Keratinocyte (primary cell): ENCODE results near the gene KLHL9.

Source experiments
- EZH2 ChIP-seq: IDR thresholded peaks from one replicate; pipeline ENCODE4 v1.6.1; 2012; ENCODE audit warnings: inconsistent platforms, mild to moderate bottlenecking, low read length, moderate library complexity
- TF ChIP-seq, protein P1 (sequence below), 3 experiments: IDR thresholded peaks in 1 of 3; conservative IDR thresholded peaks in 1 of 3; optimal IDR thresholded peaks in 1 of 3; 2 replicates in 2 of 3; 3 replicates in 1 of 3; pipeline versions ENCODE3 to v1.5.1; 2011; ENCODE audit warnings: low read length in 3 of 3, mild to moderate bottlenecking in 3 of 3, moderate library complexity in 2 of 3, control low read depth in 1 of 3, inconsistent platforms in 1 of 3; ENCODE audit not compliant: insufficient read depth in 2 of 3; ENCODE audit errors: extremely low read depth in 1 of 3

DNA sequence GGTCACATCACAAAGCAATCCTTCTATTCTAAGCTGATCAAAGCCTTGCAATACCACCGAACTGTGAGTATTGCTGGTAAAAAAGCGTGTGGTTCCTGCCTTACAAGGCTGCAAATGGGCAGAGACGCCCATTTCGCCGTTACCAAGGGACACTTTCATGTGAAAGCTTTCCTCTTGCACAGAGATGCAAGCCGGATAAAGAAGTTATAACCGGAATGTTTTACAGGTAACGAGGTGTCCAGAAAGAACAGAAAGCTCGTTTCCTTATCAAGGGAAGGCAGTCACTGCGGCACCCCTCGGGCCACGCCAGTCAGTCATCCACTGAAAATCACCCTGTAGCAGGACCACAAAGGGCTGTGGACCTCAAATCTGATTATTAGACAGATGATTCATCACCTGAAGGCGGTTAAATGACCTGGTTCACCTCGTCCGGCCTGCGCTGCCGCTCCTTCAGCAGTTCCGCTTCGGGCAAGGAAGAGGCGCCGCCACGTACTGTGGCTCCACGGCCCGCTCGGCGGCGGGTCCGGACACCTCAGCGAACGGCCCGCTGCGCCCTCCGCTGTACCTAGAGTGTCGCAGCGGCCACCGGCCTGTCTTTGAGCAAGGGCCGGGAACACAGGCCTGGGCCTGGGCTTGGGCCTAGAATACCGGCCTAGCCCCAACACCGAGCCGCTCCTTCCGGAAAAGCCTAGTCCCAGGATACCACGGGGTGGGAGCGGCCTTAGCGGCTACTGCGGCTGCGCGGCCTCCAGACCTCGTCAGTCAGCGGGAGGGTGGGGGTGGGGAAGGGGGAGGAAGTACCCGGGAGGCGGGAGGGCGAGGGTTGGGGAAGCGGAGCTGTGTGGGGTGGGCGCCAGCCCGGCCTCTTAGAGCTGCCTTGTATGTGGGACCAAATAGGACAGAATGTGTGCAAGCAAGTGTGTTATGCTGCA lies at the start of gene KLHL9:
- TF ChIP-seq, protein P1, sequence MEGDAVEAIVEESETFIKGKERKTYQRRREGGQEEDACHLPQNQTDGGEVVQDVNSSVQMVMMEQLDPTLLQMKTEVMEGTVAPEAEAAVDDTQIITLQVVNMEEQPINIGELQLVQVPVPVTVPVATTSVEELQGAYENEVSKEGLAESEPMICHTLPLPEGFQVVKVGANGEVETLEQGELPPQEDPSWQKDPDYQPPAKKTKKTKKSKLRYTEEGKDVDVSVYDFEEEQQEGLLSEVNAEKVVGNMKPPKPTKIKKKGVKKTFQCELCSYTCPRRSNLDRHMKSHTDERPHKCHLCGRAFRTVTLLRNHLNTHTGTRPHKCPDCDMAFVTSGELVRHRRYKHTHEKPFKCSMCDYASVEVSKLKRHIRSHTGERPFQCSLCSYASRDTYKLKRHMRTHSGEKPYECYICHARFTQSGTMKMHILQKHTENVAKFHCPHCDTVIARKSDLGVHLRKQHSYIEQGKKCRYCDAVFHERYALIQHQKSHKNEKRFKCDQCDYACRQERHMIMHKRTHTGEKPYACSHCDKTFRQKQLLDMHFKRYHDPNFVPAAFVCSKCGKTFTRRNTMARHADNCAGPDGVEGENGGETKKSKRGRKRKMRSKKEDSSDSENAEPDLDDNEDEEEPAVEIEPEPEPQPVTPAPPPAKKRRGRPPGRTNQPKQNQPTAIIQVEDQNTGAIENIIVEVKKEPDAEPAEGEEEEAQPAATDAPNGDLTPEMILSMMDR (optimal IDR thresholded peaks at IDR 0.05 in 1 of 3, IDR thresholded peaks at IDR 0.05 in 1 of 3, conservative IDR thresholded peaks at IDR 0.05 in 1 of 3; ENCODE audit: extremely low read depth in 1 of 3, insufficient read depth in 2 of 3, low read length in 3 of 3) = no peak
- TF ChIP-seq EZH2 = no peak
